Smooth muscle cell (in vitro differentiated cells): ENCODE measurements around the gene GRIA4. TPM values are rescaled to one million over a fixed set of nuclear protein-coding genes. Genes with fewer than 3 reads are reported as not detected.

Experiments
- DNase-seq: peaks from one replicate; lab custom pipeline; 2025; ENCODE audit not compliant: unreplicated experiment; lab: John Stamatoyannopoulos, UW
- H2AFZ ChIP-seq: fragments of 200-600 bp; sonication (generic); 2 replicates; pipeline ENCODE4 v1.6.0; 2016; ENCODE audit warnings: antibody characterized with exemption, low read depth, mild to moderate bottlenecking
- H3F3A ChIP-seq: fragments of 200-600 bp; sonication (generic); 2 replicates; pipeline ENCODE4 v1.6.0; 2017; ENCODE audit warnings: antibody characterized with exemption, low read depth
- H3K27ac ChIP-seq: fragments of 200-600 bp; sonication (generic); 2 replicates; pipeline ENCODE4 v1.5.1; 2016; ENCODE audit warnings: low read depth, mild to moderate bottlenecking
- H3K27me3 ChIP-seq: fragments of 200-600 bp; sonication (generic); 2 replicates; pipeline ENCODE4 v1.6.1; 2016; ENCODE audit warnings: low read depth, mild to moderate bottlenecking
- H3K36me3 ChIP-seq: fragments of 200-600 bp; sonication (generic); 2 replicates; pipeline ENCODE4 v1.5.1; 2016; ENCODE audit warnings: low read depth
- H3K4me1 ChIP-seq: fragments of 200-600 bp; sonication (generic); 2 replicates; pipeline ENCODE4 v1.5.1; 2016; ENCODE audit warnings: low read depth
- H3K4me2 ChIP-seq: fragments of 200-600 bp; sonication (generic); 2 replicates; pipeline ENCODE4 v1.6.0; 2016; ENCODE audit warnings: mild to moderate bottlenecking
- H3K4me3 ChIP-seq: fragments of 200-600 bp; sonication (generic); 2 replicates; pipeline ENCODE4 v1.5.1; 2016; ENCODE audit warnings: mild to moderate bottlenecking
- H3K79me2 ChIP-seq: fragments of 200-600 bp; sonication (generic); 2 replicates; pipeline ENCODE4 v1.6.0; 2016; ENCODE audit warnings: low read depth, mild to moderate bottlenecking
- H3K9ac ChIP-seq: fragments of 200-600 bp; sonication (generic); 2 replicates; pipeline ENCODE4 v1.6.0; 2016; ENCODE audit warnings: low read depth
- H3K9me3 ChIP-seq: fragments of 200-600 bp; sonication (generic); replicated peaks from 2 replicates; pipeline ENCODE4 v1.5.1; 2016; ENCODE audit warnings: low read depth
- H4K20me1 ChIP-seq: fragments of 200-600 bp; sonication (generic); 2 replicates; pipeline ENCODE4 v1.6.0; 2016; ENCODE audit warnings: low read depth
- CTCF ChIP-seq: fragments of 200-600 bp; sonication (generic); IDR thresholded peaks from 2 replicates; pipeline ENCODE4 v1.5.1; 2017; ENCODE audit warnings: borderline replicate concordance, mild to moderate bottlenecking, antibody characterized with exemption; ENCODE audit not compliant: insufficient read depth, poor library complexity, severe bottlenecking
- WGBS: methylation state at CpG from one replicate; pipeline ENCODE4 v1.1.7; 2016; ENCODE audit warnings: low lambda C conversion rate; 5-methylcytosine and 5-hydroxymethylcytosine counted together
- polyA plus RNA-seq: library from polyadenylated mRNA; unstranded; fragments of >200 nt; fragmentation: Nextera tagmentation; extraction: Ambion mirVana; gene quantifications from 2 replicates; pipeline ENCODE4 v1.2.1, GENCODE V29; 2016
- total RNA-seq: library from RNA; depleted of rRNA; stranded (reverse); fragments of >200 nt; gene quantifications from 2 replicates; pipeline ENCODE4 v1.2.3, GENCODE V29; 2014

The GRIA4 gene
- total and polyA plus RNA-seq, 2 experiments from 2014 or later = 3.1 TPM; not detected in 1

DNA sequence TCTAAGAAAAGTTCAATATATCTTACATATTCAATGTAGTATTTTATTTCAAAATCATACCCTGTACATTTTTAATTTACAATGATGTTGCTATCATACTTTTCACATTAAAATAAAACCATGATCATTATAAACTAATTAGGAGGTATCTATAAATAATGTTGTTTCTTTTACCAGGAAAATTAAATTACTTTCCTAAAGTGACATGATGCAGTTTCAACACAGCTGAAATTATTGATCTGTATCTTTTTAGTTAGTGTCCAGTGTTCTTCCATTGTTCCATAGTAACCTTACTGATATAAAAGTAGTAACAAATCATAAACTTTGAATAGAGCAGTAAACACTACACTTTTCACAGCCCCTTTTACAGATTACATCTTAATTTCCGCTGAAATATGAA is 29.7 kb downstream of the GRIA4 start:
- no peak for TF ChIP-seq CTCF
- H3K4me2 ChIP-seq = no peak overlapping the region
- DNase-seq = no peak
- H3K9me3 ChIP-seq = no peaks in the 10 kb centered on the region
- no peaks in the 10 kb centered on the region for H3K4me1 ChIP-seq
- H3K4me3 ChIP-seq = no peak overlapping the region
- H3F3A ChIP-seq = no peaks in the 10 kb centered on the region
- no peak overlapping the region for H2AFZ ChIP-seq
- H3K36me3 ChIP-seq = no peaks in the 10 kb centered on the region
- no peaks in the 10 kb centered on the region for H3K79me2 ChIP-seq
- H3K27ac ChIP-seq = no peak overlapping the region
- WGBS = 92% methylated on average over 1 of the region's 1 CpG
- no peaks in the 10 kb centered on the region for H3K27me3 ChIP-seq
- no peak overlapping the region for H3K9ac ChIP-seq
- H4K20me1 ChIP-seq = no peaks in the 10 kb centered on the region

DNA sequence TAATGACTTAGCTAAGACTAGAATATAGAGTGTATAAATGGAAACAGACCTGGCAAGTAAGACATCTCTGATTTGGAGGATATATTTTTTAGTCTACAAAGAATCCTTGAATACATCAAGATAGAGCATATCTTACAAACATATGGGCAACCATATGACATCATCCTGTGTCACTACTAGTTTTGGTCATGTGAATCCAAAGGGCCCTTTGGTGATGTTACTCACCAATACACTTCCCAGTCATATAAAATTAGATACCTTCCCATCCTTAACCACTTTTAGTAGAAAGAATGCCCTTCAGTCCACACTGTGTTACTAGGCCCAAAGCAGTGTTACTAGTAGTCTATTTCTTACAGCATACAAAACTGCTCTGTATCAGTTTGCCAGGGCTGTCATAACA is 31.6 kb downstream of the GRIA4 start:
- no peaks in the 10 kb centered on the region for H4K20me1 ChIP-seq
- no peaks in the 10 kb centered on the region for H3K9me3 ChIP-seq
- H2AFZ ChIP-seq = no peak overlapping the region
- H3K4me3 ChIP-seq = no peak overlapping the region
- H3F3A ChIP-seq = no peaks in the 10 kb centered on the region
- no peaks in the 10 kb centered on the region for H3K79me2 ChIP-seq
- no peaks in the 10 kb centered on the region for H3K4me1 ChIP-seq
- H3K27ac ChIP-seq = no peak overlapping the region
- DNase-seq = no peak
- H3K9ac ChIP-seq = no peak overlapping the region
- no peaks in the 10 kb centered on the region for H3K27me3 ChIP-seq
- H3K4me2 ChIP-seq = no peak overlapping the region
- TF ChIP-seq CTCF = no peak
- no peaks in the 10 kb centered on the region for H3K36me3 ChIP-seq

DNA sequence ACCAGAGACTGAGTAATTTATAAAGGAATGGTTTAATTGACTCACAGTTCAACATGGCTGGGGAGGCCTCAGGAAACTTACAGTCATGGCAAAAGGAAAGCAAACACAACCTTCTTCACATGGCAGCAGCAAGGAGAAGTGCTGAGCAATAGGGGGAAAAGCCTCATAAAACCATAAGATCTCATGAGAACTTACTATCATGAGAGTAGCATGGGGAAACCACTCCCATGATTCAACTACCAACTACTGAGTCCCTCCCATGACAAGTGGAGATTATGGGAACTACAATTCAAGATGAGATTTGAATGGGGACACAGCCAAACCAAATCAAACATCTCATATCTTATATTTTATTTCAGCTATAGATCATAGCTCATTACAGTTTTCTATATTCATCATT is 33.0 kb downstream of the GRIA4 start:
- Histone ChIP-seq H3K36me3 (no peaks in the 10 kb centered on the region), H3K4me1 (no peaks in the 10 kb centered on the region), H3K79me2 (no peaks in the 10 kb centered on the region), H3K4me2 (no peak overlapping the region), H3K9me3 (no peaks in the 10 kb centered on the region), H3K4me3 (no peak overlapping the region), H3K27ac (no peak overlapping the region), H3K9ac (no peak overlapping the region), H4K20me1 (no peaks in the 10 kb centered on the region), H2AFZ (no peak overlapping the region), H3F3A (no peaks in the 10 kb centered on the region), H3K27me3 (no peaks in the 10 kb centered on the region)
- DNase-seq = no peak
- no peak for TF ChIP-seq CTCF

DNA sequence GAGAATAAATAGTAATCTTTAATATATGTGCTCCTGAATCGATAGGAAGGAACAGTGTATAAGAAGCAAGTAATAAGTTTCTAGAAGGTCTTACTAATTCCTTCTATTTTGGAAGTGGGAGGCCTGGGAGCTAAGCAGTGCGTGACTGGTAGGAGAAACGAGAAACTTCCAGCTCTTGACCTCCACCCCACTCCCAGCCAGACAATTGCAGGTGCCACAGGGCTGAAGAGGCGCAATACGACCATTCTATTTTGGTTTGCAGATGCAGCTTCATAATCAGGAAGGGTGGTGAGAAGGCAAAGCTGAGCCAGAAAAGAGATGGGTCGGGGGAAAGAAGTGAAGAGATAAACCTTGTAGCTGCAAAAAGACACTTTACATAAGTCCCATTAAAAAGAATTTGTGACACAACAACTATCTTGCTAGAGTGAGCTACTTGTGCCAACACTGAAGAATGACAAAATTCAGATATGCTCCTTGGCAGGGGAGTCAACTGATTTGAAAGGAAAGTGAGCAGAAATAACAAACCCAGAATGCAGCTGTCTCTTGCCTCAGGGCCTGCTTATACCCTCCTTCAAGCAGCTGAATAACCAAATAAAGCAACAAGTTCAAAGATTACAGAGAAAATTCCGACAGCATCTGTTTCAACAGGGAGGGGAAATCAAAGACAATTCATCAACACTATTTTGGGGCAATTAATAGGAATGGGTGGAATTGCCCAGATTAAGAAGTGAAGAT is 35.1 kb downstream of the GRIA4 start:
- Histone ChIP-seq H3F3A (no peaks in the 10 kb centered on the region), H3K9ac (no peak overlapping the region), H3K27me3 (no peaks in the 10 kb centered on the region), H2AFZ (no peak overlapping the region), H3K4me3 (no peak overlapping the region), H3K36me3 (no peaks in the 10 kb centered on the region), H4K20me1 (no peaks in the 10 kb centered on the region), H3K4me2 (no peak overlapping the region), H3K4me1 (no peaks in the 10 kb centered on the region), H3K9me3 (no peaks in the 10 kb centered on the region), H3K79me2 (no peaks in the 10 kb centered on the region), H3K27ac (no peak overlapping the region)
- no peak for DNase-seq
- no peak for TF ChIP-seq CTCF
- WGBS = 83% methylated on average over 7 of the region's 7 CpGs
